K562 treated with DMSO at 1 percent for 4 hours (cell line): Measurements from ENCODE around the gene GPR171. TPM values are rescaled to one million over a fixed set of nuclear protein-coding genes. Genes with fewer than 3 reads are reported as not detected.

ENCODE experiments used
- total RNA-seq: library from RNA; unstranded; fragments of 300-600 nt; gene quantifications from 2 replicates; pipeline ENCODE4 v1.2.3, GENCODE V29; 2022; ENCODE audit not compliant: insufficient read depth

The GPR171 gene
- total RNA-seq: not detected in 2 replicates

GRCh38 chr3:151203051-151203420 is at the start of gene GPR171:
Gene GPR171 (minus strand): TSS chr3:151203216. CDS start chr3:151199386, 3,830 bp downstream.

Other genes with a start within 250 kb of the GPR171 start
- not detected in 2 replicates for gene CLRN1, start 230.5 kb downstream of the GPR171 start, total RNA-seq
- not detected in 2 replicates for gene MED12L, start 117.6 kb downstream of the GPR171 start, total RNA-seq
- gene P2RY14, start 75.3 kb upstream of the GPR171 start, total RNA-seq: not detected in 2 replicates
- not detected in 2 replicates for gene GPR87, start 113.6 kb upstream of the GPR171 start, total RNA-seq
- not detected in 2 replicates for gene P2RY13, start 126.3 kb upstream of the GPR171 start, total RNA-seq
- gene P2RY12, start 181.5 kb upstream of the GPR171 start, total RNA-seq: not detected in 2 replicates